ENCODE results near the gene DPM2.

GRCh38 chr9:127975376-127976315 is 38.0 kb upstream of the DPM2 start:
- TF ChIP-seq POLR2A (IDR thresholded peaks at IDR 0.05), result no peak
- no peak for TF ChIP-seq CTCF (IDR thresholded peaks at IDR 0.05)
